HG02763 (cell line): ENCODE results near the gene AMZ1.
"Not testable (repeated sequence)": the region's sequence is repeated elsewhere in the genome, so short reads cannot be mapped to it uniquely, and the experiment has no call there.

ENCODE experiments used
- ATAC-seq: cut with Tn5 transposase; IDR thresholded peaks from one replicate; pipeline ENCODE4 v1.9.1; 2021; ENCODE audit warnings: mild to moderate bottlenecking, moderate library complexity; ENCODE audit not compliant: unreplicated experiment

The AMZ1 gene

DNA sequence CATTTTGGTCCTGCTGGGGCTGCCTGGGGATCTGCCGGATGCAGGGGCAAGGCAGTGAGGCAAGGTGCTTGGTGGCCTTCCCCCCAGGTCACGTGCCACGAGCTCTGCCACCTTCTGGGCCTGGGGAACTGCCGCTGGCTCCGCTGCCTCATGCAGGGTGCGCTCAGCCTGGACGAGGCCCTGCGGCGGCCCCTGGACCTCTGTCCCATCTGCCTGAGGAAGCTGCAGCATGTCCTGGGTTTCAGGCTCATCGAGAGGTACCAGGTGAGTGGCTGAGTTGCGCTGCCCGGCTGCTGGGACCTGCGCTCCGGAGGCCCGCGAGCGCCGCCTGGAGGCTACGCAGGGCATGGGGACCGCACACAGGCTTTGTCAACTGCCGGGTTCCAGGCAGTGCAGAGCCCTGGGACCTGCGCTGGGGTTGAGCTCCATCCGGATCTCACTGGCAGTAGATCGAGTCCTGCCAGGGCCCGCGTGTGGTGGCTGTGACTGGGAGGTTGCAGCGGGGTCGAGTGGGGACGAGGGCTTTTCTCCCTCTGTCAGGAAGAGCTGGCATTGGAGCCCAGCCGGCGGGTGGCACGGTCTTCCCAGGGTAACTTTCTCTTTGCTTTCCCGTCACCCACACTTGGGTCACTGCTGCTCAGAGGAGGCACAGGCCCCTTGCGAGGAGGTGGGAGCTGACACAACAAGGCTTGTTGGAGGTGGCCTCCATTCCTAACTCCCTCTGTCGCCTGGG, 21.7 kb downstream of the AMZ1 start:
- ATAC-seq: peak; percentile 58

DNA sequence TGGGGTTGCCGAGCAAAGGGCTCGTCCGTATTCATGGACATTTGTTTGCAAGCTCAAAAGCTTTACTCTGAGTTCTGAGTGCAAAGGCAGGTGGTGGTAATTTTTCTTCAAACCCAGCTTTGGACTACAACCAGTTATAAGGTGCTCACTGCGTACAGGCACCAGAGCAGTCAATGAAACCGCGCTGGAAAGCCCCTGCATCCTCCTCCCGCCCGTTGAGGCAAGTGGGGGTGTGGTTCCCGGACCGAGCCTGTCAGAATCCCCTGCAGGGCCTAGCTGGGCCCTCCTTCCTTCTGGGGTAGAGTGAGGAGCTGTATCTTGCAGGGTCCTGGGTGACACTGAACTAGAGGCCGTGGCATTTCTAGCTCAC, 22.3 kb downstream of the AMZ1 start:
- peak; percentile 53 for ATAC-seq

DNA sequence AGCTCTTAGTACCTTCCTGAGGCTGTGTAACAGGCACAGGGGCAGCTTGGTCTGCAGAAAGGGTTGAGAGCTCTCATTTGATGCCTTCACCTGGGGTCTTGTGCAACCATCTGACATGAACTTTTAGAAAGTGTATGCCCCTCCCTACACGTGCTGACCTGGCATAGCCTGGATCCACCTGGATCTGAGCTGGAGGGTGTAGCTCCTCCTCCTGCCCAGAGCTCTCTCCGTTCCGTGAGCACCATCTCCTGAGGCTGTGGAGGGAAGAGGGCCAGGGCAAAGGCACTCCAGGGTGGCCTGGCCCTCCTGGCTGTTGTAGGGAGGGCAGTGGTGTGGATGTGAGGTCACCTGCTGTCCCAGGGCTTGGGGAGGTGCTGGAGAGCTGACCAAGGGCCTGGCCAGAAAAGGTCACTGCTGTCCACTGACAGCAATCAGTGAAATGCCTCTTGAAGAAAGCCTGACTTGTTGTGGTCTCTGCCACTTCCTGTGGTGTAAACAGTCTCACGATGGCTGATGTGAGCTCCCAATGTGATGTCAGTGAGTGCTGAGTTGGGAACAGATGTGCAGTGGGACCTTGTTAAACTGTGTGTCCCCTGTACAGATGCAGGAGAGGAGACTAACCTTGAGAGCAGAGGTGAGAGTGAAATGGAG, 23.0 kb downstream of the AMZ1 start:
- no peak for ATAC-seq

DNA sequence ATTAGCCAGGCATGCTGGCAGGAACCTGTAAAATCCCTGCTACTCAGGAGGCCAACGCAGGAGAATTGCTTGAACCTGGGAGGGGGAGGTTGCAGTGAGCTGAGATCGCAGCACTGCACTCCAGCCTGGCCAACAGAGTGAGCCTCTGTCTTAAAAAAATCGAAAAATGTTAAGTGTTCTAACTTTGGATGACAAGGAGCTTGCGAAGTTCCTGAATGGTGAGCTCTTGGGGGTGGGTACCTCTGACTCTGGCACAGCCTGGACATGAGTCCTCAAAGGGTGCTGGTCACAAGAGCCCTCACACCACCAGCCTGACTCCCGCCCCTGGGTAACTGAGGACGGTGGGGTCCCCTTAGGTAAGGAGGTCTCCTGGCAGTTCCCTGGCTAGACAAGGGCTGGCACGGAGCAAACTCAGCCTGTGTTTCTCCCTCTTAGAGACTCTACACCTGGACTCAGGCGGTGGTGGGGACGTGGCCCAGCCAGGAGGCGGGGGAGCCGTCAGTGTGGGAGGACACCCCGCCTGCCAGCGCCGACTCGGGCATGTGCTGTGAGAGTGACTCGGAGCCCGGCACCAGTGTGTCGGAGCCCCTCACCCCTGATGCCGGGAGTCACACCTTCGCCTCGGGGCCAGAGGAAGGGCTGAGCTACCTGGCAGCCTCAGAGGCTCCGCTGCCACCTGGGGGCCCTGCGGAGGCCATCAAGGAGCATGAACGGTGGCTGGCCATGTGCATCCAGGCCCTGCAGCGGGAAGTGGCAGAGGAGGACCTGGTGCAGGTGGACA, 24.1 kb downstream of the AMZ1 start:
- no peak for ATAC-seq

DNA sequence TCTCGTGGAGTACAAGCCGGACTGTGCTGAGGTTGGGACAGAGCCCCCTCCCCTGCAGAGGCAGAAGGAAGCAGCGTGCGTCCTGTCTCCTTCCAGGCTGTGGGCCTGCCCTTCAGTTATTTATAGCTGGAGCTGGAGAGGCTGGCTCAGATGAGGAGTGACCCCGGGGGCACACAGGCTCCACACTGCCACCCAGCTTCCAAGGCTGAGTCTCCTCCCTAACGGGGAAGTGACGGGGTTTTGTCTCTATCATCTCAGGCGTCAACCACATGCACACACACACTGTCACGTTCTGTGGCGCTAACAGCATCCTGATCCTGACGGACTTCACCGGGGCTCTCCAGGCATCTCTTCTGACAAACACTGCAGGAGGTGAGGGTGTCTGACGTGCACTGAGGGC, 25.4 kb downstream of the AMZ1 start:
- ATAC-seq: no peak

DNA sequence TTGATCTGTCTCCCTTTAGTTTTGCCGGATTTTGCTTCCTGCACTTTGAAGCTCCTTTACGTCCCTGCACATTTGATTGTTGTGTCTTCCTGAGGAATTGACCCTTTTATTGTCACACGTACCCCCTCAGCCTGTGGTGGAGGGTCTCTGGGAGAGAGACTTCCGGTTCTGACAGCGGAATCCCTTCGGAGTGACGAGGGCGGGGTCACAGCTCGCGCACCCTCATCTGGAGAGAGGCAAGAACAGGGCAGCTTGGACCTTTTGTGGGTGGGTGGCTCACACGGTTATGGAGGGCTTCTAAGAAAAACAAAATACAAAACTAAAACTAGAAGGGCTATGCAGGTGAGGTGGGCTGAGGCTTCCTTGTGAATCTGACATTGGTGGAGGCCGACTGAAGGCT, 26.0 kb downstream of the AMZ1 start:
- no peak for ATAC-seq

DNA sequence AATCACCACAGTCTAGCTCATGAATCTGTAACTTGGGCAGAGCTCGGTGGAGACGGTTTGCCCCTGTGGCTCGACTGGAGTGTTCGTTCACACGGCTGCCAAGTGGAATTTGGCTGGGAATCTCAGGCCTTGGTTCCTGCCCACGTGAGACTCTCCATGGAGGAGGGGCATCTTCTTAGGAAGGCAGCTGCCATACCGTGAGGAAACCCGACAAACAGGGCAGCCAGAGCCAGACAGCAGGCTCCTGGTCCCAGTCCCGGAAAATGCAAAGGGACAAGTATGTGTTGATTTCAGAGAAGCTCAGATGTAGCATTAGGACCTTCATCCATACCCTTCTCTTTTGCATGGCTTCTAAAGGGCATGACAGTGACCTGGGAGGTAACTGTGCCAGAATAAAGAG, 26.6 kb downstream of the AMZ1 start:
- ATAC-seq: no peak

DNA sequence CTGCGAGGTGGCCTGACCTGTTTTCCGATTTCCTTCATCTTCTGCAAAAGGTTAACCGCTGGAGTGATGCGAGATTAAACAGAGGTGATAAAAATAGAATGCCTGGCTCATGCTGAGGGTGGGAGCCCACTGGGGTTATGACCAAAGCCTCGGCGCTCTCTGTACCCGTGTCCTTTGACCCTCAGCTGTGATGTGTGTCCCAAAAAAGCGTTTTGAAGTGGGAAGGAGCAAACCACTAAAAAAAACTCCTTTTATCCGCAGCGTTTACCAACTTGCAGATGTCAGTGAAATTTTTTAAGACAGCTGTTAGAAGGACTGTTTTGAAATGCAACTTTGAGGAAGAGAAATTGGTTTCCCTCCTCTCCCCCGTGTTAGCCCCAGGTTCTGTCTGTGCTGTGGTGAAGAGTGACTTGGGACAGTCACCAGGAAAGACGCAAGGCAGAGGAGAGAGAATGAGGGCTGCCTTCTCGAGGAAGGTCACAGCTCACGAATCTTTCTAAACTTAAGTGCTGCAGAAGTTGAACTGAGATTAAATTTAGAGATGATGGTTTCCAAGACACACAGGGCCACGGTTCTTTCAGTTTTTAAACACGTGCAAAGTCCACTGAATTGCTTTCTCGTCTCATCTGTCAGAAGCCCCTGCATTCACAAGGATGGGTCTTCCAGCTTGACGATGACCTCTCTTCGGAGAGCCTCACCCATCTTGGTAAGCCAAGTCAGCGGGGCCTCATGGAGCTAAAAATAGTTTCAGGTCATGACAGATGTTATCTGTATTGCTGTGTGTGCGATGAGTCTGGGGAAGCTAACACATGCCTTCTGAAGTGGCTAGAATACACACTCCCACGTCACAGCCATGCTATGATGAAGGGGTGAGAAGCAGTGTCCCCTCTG, 27.6 kb downstream of the AMZ1 start:
- no peak for ATAC-seq

DNA sequence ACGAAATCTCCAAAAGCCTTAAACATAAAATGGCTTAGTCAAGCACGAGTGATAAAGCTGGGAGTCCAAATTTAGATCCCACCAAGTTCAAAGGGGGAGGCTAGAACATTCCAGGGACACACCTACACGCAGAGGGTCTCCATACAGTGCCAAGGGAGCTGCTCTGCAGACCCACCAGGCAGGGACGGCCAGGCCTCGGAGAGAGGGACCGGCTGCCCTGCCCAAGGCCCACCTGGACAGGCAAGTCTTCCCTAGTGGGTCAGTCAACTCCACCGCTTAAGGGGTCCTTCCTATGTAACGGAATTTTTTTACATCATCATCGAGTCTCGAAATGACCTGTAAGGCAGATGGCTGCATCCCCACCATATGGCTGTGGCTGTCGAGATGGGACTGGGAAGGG, 28.5 kb downstream of the AMZ1 start:
- ATAC-seq: no peak

DNA sequence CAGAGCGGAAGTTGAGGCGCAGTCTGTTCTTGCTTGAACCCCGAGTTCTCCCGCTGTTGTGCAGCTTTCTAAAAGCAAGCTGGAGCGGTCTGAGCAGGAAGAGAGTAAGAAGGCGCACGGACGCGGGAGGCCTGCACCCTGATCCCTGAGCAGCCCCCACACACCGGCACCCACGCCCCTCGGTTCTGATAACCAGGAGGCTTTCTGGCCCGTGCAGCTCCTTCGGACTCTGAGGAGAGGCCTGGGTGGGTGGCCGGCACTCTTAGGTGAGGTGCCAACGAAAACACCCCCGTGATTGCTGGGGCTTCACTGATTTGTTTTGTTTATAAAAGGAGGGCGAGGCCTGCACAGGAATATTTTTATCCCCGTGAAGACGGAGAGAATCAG, 28.9 kb downstream of the AMZ1 start:
- ATAC-seq: no peak

DNA sequence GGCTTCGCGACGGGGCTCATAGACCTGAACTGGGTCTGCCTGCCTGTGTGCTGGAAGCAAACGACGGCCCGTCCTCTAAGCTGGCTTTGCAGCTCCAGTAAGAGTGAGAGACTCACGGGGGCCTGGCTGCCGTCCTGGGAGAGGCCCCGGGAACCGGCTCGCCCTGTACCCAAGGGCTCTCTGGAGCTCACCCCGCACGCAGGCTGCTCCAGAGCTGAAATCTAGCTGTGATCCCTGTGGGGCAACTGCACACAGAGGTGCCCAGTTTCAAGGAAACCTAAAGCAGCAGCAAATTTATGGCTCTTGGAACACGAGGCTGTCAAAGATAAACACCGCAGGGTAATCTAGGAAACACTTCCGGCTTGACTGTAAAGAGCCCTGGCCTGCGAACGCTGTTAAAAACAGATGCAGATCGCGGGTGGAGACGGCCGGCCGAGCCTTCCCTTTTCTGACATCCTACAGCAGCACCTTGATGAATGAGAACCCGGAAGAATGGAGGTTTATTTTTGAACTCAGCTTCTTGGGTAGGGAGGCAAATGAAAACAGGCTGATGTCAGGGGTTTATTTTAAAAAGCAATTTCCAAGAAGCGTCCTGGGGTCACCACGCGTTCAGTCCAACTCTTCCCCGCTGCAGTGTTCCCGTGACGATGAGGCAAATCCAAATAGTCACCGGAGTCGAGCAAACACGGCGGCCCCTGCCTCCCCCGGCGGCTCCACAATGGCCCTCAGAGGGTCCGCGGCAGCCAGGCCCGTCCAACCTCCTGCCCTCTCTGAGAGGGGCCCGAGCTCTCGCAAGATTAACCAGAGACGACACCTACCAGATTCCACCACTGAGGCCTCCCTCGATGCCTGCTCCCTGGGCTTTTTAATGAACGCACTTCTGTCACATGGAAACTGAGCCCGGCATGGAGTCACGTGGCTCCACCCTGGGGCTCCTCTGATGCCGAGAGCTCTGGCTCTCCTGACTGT, 29.6 kb downstream of the AMZ1 start:
- ATAC-seq: no peak

DNA sequence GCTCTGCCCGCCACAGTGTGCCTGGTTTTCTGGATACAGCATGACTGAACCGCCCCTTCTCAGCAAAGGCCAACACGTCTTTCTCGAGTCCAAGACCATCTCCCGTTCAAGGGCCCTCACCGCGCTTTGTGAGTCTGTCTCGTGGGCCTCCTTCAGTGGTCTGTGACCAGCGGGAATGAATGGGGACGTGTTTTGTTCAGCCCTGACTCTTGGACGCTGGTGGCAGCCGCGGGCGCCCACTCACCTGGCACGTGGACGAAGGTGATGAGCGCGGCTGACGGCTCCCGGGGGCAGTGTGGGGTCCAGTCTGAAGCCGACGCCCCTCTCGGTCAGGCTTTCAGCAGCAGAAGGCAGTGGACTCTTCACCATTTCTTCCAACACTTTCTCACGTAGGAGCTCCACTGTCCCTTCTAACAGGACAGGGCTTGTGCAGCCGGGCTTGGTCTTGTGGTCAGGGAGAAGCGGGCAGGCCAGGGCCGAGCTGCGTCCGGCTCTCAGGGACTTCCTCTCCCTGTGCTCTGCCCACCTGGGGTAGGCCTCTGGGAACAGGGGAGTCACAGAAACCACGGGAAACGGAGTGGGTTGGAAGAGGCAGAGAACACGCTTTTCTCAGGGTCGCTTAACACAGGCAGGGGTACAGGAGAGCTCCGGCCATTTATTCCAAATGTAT, 30.4 kb downstream of the AMZ1 start:
- ATAC-seq: no peak

DNA sequence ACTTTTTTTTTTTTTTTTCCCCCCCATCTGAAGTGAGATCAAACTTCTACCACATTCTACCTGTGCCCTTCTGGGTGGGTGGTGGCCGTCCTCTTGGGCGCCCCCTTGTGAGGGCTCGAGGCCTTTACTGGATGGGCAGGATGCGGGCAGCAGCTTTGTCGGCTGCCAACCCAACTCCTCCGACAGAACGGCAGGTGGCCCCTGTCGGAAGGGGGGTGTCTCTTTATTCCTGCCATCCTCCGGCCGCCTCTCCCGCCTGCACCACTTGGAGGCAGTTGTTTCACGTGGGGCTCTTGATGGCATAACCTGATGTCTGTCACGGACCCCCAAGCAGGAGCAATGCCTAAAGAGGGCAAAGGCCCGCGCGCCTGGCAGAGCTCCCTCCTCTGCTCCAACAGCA, 31.0 kb downstream of the AMZ1 start:
- no peak for ATAC-seq

DNA sequence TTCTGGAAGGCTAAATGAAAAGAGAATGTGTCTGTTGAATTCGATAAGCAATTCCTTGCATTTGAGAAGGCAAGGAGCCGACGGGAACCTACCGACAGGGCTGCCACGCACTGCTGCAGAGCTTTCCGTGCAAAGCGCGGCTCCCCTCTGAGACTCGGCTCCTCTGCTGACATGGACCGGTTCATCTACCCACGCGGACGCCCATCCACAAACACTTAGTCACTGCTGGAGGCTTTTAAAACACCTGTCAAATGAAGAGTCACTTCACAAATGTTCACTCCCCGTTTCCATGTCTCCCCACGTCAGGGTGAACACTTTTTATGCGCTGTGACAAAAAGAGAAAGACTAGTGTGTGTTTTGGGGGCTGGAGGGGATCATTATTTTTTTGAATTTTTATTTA, 32.0 kb downstream of the AMZ1 start:
- ATAC-seq: no peak

DNA sequence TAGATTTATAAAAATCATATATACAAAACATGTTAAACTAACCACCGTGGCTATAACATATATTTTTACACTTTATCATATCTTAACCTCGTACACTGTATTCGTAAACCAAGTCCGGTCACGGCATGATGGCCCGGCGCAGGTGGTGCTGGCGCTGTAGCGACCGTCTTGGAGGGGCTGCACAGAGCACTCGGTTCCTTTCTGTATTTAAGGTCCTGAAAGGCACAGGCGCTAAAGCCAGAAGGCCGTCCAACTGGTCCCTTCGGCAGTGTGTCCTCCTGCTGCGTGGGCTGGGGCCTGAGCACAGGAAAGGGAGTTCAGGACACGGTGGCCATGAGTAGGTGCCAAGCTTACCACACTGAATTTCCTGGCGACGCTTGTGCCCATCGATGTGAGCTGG, 33.8 kb downstream of the AMZ1 start:
- no peak for ATAC-seq

DNA sequence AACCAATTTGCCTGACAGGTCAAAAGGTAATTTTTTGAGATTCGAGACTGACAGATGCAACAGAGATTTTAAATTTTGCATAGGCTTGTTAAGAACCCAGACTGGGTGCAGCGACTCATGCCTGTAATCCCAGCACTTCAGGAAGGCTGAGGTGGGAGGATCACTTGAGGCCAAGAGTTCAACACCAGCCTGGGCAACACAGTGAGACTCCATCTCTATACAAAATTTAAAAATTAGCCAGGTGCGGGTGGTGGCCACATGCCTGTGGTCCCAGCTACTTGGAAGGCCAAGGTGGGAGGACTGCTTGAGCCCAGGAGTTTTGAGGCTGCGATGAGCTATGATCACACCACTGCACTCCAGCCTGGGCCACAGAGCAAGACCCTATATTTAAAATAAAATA, 34.6 kb downstream of the AMZ1 start:
- ATAC-seq: no peak

DNA sequence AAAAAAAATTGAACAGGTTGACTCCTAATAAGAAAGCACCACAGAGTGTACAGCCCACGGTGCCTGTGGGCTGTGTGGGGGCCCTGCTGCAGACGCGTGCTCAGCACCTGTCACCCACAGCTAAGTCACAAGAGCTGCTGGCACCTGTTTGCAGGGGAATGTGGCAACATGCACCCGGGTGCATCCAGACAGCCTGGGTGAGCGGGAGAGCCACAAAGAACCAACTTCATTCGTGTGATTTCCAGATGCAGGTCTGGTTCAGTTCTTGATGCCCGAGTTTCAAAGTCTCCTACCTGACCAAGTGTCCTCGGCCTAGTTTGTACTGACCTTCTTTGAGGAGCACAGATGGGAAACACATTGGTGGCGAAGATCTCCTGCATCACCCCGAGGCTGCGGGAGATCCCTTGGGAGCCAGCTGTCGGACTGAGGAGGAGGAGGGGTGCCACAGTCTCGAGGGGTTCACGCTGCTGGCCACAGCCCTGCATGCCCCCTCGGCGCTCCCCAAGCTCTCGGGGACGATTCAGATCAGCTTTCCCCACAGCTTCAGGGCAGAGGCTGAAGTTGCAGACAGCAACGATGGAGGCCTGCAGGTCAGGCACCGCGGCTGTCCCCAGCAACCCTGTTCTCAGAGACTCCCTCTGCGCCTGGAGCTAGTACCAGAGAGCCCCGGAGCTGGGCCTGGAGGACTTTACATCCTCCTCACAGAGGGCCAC, 35.3 kb downstream of the AMZ1 start:
- no peak for ATAC-seq

DNA sequence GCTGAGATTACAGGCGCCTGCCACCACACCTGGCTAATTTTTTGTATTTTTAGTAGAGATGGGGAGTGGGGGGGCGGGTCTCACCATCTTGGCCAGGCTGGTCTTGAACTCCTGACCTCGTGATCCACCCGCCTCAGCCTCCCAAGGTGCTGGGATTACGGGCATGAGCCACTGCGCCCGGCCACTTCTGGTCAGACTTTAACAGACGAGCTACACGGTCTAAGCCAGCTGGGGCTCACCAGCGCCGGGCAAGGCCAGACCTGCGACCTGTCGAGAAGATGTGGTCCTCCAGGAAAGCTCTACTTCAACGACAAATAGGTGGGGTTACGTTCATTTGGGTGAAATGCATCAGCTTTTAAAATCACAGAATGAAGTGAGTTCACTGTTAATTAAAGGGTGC, 36.0 kb downstream of the AMZ1 start:
- ATAC-seq: not testable (repeated sequence)
